ENCODE data around the gene RARA.
"Not testable (repeated sequence)": the region's sequence is repeated elsewhere in the genome, so short reads cannot be mapped to it uniquely, and the experiment has no call there.

Gene RARA

DNA sequence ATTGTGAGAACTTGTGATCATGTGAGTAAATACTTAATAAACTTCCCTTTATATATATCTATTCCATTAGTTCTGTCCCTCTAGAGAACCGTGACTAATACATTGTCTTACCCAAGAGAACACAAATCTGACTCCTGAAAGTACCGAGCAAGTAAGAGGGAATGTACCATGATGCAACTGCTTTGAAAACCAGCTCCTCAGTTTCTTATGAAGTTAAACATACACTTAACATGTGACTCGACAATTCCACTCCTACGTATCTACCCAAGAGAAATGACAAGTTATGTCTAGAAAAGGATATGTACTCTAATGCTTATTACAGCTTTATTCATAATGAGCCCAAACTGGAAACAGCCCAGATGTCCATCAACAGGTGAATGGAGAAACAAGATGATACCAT lies 64.3 kb downstream of the RARA start:
- DNase-seq (ENCODE audit: extremely low read depth, low read depth), result no peak
- H3K4me3 ChIP-seq (replicated peaks; ENCODE audit: low read depth, low read length), result no peak overlapping the region
- TF ChIP-seq, protein P1, sequence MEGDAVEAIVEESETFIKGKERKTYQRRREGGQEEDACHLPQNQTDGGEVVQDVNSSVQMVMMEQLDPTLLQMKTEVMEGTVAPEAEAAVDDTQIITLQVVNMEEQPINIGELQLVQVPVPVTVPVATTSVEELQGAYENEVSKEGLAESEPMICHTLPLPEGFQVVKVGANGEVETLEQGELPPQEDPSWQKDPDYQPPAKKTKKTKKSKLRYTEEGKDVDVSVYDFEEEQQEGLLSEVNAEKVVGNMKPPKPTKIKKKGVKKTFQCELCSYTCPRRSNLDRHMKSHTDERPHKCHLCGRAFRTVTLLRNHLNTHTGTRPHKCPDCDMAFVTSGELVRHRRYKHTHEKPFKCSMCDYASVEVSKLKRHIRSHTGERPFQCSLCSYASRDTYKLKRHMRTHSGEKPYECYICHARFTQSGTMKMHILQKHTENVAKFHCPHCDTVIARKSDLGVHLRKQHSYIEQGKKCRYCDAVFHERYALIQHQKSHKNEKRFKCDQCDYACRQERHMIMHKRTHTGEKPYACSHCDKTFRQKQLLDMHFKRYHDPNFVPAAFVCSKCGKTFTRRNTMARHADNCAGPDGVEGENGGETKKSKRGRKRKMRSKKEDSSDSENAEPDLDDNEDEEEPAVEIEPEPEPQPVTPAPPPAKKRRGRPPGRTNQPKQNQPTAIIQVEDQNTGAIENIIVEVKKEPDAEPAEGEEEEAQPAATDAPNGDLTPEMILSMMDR (IDR thresholded peaks at IDR 0.05; ENCODE audit: low read depth, low read length, missing control alignments), result no peak

DNA sequence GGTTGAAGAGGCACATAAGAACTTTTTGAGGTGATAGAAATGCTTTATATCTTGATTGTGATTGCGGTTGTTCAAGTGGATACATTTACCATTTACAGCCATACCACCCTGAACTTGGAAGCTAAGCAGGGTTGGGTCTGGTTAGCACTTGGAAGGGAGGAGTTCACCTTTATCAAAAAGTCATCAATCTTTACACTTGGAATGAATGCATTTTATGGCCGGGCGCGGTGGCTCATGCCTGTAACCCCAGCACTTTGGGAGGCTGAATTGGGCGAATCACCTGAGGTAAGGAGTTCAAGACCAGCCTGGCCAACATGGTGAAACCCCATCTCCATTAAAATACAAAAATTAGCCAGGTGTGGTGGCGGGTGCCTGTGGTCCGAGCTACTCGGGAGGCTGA lies 65.0 kb downstream of the RARA start:
- no peak for DNase-seq (ENCODE audit: extremely low read depth, low read depth)
- TF ChIP-seq, protein P1 (IDR thresholded peaks at IDR 0.05; ENCODE audit: low read depth, low read length, missing control alignments), result no peak
- H3K4me3 ChIP-seq (replicated peaks; ENCODE audit: low read depth, low read length), result no peak overlapping the region

DNA sequence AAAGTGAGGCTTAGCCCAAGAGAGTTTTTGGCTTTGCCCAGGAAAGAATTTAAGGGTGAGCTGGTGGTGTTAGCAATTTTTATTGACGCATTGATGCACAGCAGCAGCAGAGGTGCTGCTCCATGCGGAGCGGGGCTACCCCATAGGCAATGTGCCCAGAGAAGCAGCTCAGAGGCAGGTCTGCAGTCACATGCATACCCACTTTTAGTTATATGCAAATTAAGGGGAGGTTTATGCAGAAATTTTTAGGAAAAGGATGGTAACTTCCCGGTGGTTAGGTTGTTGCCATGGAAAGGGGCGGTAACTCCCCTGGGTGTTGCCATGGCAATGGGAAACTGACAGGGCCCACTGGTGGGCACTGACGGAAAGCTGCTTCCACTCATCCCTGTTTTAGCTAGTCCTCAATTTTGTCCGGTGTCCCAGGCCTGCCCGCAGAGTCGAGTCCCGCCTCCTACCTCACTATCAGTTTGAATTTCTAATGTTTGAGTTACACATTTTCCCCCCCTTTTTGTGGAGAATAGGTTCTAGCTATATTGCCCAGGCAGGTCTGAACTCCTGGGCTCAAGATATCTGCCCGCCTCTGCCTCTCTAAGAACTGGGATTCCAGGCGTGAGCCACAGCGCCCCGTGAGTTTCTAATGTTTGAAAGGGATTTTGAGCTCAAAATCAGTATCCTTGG lies 66.0 kb downstream of the RARA start:
- no peak overlapping the region for H3K4me3 ChIP-seq (replicated peaks; ENCODE audit: low read depth, low read length)
- DNase-seq (ENCODE audit: extremely low read depth, low read depth), result no peak
- TF ChIP-seq, protein P1 (IDR thresholded peaks at IDR 0.05; ENCODE audit: low read depth, low read length, missing control alignments), result no peak

DNA sequence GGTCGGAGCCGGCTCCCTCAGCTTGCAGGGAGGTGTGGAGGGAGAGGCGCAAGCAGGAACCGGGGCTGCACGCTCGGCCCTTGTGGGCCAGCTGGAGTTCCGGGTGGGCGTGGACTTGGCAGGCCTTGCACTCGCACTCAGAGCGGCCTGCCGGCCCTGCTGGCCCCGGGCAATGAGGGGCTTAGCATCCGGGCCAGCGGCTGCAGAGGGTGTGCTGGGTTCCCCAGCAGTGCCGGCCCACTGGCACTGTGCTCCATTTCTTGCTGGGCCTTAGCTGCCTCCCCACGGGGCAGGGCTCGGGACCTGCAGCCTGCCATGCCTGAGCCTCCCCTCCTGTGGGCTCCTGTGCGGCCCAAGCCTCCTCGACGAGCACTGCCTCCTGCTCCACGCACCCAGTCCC lies 66.8 kb downstream of the RARA start:
- not testable (repeated sequence) for DNase-seq (ENCODE audit: extremely low read depth, low read depth); H3K4me3 ChIP-seq (replicated peaks; ENCODE audit: low read depth, low read length)

DNA sequence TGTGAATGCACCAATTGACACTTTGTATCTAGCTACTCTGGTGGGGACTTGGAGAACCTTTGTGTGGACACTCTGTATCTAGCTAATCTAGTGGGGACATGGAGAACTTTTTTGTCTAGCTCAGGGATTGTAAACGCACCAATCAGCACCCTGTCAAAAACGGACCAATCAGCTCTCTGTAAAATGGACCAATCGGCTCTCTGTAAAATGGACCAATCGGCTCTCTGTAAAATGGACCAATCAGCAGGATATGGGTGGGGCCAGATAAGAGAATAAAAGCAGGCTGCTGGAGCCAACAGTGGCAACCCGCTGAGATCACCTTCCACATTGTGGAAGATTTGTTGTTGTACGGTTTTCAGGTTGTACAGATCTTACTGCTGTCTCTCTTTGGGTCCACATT lies 67.6 kb downstream of the RARA start:
- H3K4me3 ChIP-seq (replicated peaks; ENCODE audit: low read depth, low read length), result not testable (repeated sequence)

DNA sequence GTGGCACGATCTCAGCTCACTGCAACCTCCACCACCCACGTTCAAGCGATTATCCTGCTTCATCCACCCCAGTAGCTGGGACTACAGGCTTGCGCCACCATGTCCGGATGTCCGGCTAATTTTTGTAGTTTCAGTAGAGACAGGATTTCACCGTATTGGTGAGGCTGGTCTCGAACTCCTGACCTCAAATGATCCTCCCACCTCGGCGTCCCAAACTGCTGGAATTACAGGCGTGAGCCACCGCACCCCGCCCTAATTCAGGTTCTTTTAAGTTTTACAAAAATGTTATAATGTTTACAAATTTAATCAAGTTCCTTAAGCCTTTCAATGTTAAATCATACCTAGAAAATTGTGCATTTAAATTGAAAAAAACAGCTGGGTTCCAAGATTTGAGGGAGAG lies 68.9 kb downstream of the RARA start:
- no peak for DNase-seq (ENCODE audit: extremely low read depth, low read depth)
- no peak overlapping the region for H3K4me3 ChIP-seq (replicated peaks; ENCODE audit: low read depth, low read length)
- TF ChIP-seq, protein P1 (IDR thresholded peaks at IDR 0.05; ENCODE audit: low read depth, low read length, missing control alignments), result no peak

More for the DNA sequence above, 67.6 kb downstream of the RARA start:
- not testable (repeated sequence) for DNase-seq (ENCODE audit: extremely low read depth, low read depth)

DNA sequence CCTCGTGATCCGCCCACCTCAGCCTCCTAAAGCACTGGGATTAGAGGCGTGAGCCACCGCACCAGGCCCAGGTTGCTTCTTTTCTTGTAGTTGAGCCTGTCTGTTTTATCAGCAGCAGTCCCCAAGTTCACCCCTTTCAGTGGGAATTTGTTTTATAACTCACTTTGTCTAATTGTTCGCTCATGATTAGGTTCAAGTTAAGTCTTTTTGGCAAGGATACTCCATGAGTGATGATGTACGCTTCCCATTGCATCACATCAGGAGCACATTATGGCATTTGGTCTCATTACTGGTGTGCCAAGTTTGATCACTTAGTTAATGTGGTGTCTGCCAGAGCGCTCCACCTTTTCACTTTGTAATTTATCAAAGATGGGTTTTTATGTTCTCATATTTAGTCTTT lies 70.0 kb downstream of the RARA start:
- TF ChIP-seq, protein P1 (IDR thresholded peaks at IDR 0.05; ENCODE audit: low read depth, low read length, missing control alignments), result no peak
- no peak overlapping the region for H3K4me3 ChIP-seq (replicated peaks; ENCODE audit: low read depth, low read length)
- no peak for DNase-seq (ENCODE audit: extremely low read depth, low read depth)

DNA sequence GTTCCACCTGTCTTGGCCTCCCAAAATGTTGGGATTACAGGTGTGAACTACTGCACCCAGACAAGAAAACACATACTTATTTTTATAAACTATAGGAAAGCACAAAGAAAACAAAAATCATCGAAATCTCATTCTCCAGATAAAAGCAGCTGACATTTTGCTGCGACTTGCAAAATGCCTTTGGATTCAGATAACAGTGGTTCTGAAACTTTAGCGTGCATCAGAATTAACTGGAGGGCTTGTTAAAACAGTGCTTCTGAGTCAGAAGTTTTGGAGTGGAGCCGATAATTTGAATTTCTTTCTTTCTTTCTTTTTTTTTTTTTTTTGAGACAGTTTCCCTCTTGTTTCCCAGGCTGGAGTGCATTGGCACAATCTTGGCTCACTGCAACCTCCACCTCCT lies 73.3 kb downstream of the RARA start:
- no peak for DNase-seq (ENCODE audit: extremely low read depth, low read depth)
- no peak overlapping the region for H3K4me3 ChIP-seq (replicated peaks; ENCODE audit: low read depth, low read length)
- TF ChIP-seq, protein P1 (IDR thresholded peaks at IDR 0.05; ENCODE audit: low read depth, low read length, missing control alignments), result no peak

DNA sequence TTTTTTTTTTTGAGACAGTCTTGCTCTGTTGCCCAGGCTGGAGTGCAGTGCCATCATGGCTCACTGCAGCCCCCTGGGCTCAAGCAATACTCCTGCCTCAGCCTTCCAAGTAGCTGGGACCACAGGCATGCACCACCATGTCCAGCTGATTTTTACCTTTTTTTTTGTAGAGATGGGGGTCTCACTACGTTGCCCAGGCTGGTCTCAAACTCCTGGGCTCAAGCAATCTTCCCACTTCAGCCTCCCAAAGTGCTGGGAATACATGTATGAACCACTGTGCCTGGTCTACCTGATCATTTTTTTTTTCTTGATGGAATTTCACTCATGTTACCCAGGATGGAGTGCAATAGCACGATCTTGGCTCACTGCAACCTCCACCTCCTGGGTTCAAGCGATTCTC lies 77.6 kb downstream of the RARA start:
- H3K4me3 ChIP-seq (replicated peaks; ENCODE audit: low read depth, low read length); DNase-seq (ENCODE audit: extremely low read depth, low read depth): not testable (repeated sequence)
